Thyroid gland (tissue), 4 donors: ENCODE results near the gene BPHL. TPM values are rescaled to one million over a fixed set of nuclear protein-coding genes. Genes with fewer than 3 reads are reported as not detected.
"Not testable (repeated sequence)": the region's sequence is repeated elsewhere in the genome, so short reads cannot be mapped to it uniquely, and the experiment has no call there.

Source experiments
- DNase-seq, 2 donors: peaks; one replicate each; pipeline ENCODE4 v3.0.0-alpha.2; 2019
- H3K27ac ChIP-seq, 3 donors: fragments of 200-600 bp; sonication (generic); 1 replicate in 2 of 3; 2 replicates in 1 of 3; pipeline ENCODE4 v1.5.1; 2016 to 2019; ENCODE audit warnings: mild to moderate bottlenecking in 1 of 3, moderate library complexity in 1 of 3
- H3K27me3 ChIP-seq: fragments of 200-600 bp; sonication (generic); one replicate; pipeline ENCODE4 v1.5.1; 2019
- H3K36me3 ChIP-seq, 2 donors: fragments of 200-600 bp; sonication (generic); one replicate each; pipeline ENCODE4 v1.5.1; 2016 to 2019
- H3K4me1 ChIP-seq, 2 donors: fragments of 200-600 bp; sonication (generic); one replicate each; pipeline ENCODE4 v1.5.1; 2017 to 2019
- H3K4me3 ChIP-seq, 3 donors: fragments of 200-600 bp; sonication (generic); replicated peaks in 1 of 3; 1 replicate in 2 of 3; 2 replicates in 1 of 3; pipeline ENCODE4 v1.5.1; 2016; ENCODE audit warnings: mild to moderate bottlenecking in 1 of 3
- H3K9me3 ChIP-seq: fragments of 200-600 bp; sonication (generic); one replicate; pipeline ENCODE4 v1.5.1; 2017
- CTCF ChIP-seq, 6 experiments: fragments of 200-600 bp in 3 of 6; fragments of 450-650 bp in 3 of 6; sonication (generic) in 3 of 6; IDR thresholded peaks; one replicate each; pipeline ENCODE4 v1.5.1; 2016 to 2019; ENCODE audit warnings: antibody characterized with exemption in 6 of 6, mild to moderate bottlenecking in 2 of 6, inconsistent platforms in 1 of 6, moderate library complexity in 1 of 6
- POLR2A ChIP-seq, 2 donors: fragments of 450-650 bp; IDR thresholded peaks; one replicate each; pipeline ENCODE4 v1.6.1; 2017; ENCODE audit warnings: antibody characterized with exemption in 2 of 2, mild to moderate bottlenecking in 2 of 2, moderate library complexity in 1 of 2
- WGBS, 2 donors: methylation state at CpG; one replicate each; pipeline ENCODE4 v1.1.5; 2017; 5-methylcytosine and 5-hydroxymethylcytosine counted together
- intact Hi-C: fragments of 100-400 bp; cut with DNase I; formaldehyde crosslinking; loops from one replicate; pipeline ENCODE4 v1.15.1; 2023
- total RNA-seq, 4 donors: library from RNA; depleted of rRNA; stranded (reverse); fragments of >200 nt; gene quantifications; one replicate each; pipeline ENCODE4 v1.2.3, GENCODE V29; 2016

Gene BPHL
- total RNA-seq, 4 donors from 2014 or later: 8.6 to 17.5 (median 11.9) TPM

GRCh38 chr6:3164388-3164787 is 45.9 kb downstream of the BPHL start:
- no peaks in the 10 kb centered on the region for H3K36me3 ChIP-seq
- H3K4me1 ChIP-seq: peaks cover 3 to 4% of the 10 kb centered on the region in 2 donors
- intact Hi-C loops: no loop called here
- no peak for DNase-seq
- no peak overlapping the region for H3K27ac ChIP-seq
- no peak for TF ChIP-seq CTCF (IDR thresholded peaks at IDR 0.05)
- TF ChIP-seq POLR2A (IDR thresholded peaks at IDR 0.05): no peak
- no peaks in the 10 kb centered on the region for H3K27me3 ChIP-seq
- H3K9me3 ChIP-seq: no peaks in the 10 kb centered on the region
- WGBS, 2 donors: 91 to 94% methylated on average over 6 of the region's 6 CpGs
- no peak overlapping the region for H3K4me3 ChIP-seq

- Histone ChIP-seq H3K36me3 (no peaks in the 10 kb centered on the region), H3K4me1 (peaks cover 3 to 4% of the 10 kb centered on the region in 2 donors), H3K4me3 (no peak overlapping the region), H3K9me3 (no peaks in the 10 kb centered on the region), H3K27ac (no peak overlapping the region), H3K27me3 (no peaks in the 10 kb centered on the region)
- no peak for DNase-seq
- intact Hi-C loops: no loop called here
- no peak for TF ChIP-seq CTCF (IDR thresholded peaks at IDR 0.05)
- TF ChIP-seq POLR2A (IDR thresholded peaks at IDR 0.05): no peak
- 77 to 83% methylated on average over 7 of the region's 7 CpGs for WGBS, 2 donors
Measured at GRCh38 chr6:3165631-3166534, 47.4 kb downstream of the BPHL start.

- DNase-seq, H3K9me3 ChIP-seq, intact Hi-C loops, H3K27ac ChIP-seq, H3K27me3 ChIP-seq, H3K4me1 ChIP-seq, H3K4me3 ChIP-seq, H3K36me3 ChIP-seq: not testable (repeated sequence)
- WGBS, 2 donors: 90 to 93% methylated on average over 10 of the region's 10 CpGs
Measured at GRCh38 chr6:3166535-3167225, 48.2 kb downstream of the BPHL start.

GRCh38 chr6:3168046-3168445 is 49.5 kb downstream of the BPHL start:
- H3K4me3 ChIP-seq, DNase-seq, H3K27me3 ChIP-seq, intact Hi-C loops, H3K4me1 ChIP-seq, H3K27ac ChIP-seq, H3K36me3 ChIP-seq, H3K9me3 ChIP-seq: not testable (repeated sequence)
- whole genome bisulfite sequencing, 2 donors: 96% methylated on average over 10 of the region's 10 CpGs

- intact Hi-C loops: not testable (repeated sequence)
Measured at GRCh38 chr6:3170676-3171075, 52.2 kb downstream of the BPHL start.

GRCh38 chr6:3171313-3172175 is 53.0 kb downstream of the BPHL start:
- WGBS, 2 donors: 87 to 89% methylated on average over 17 of the region's 17 CpGs
- H3K36me3 ChIP-seq, H3K27me3 ChIP-seq, DNase-seq, H3K4me3 ChIP-seq, H3K27ac ChIP-seq, H3K9me3 ChIP-seq, intact Hi-C loops: not testable (repeated sequence)
- H3K4me1 ChIP-seq: peaks cover 10 to 13% of the 10 kb centered on the region in 2 donors

More at GRCh38 chr6:3170676-3171075, 52.2 kb downstream of the BPHL start:
- not testable (repeated sequence) for H3K9me3 ChIP-seq, DNase-seq, H3K4me1 ChIP-seq, H3K36me3 ChIP-seq, H3K27ac ChIP-seq, H3K4me3 ChIP-seq, H3K27me3 ChIP-seq
- WGBS, 2 donors: 92 to 96% methylated on average over 14 to 20 of the region's 24 CpGs

GRCh38 chr6:3172789-3173188 is 54.3 kb downstream of the BPHL start:
- H3K27ac ChIP-seq, H3K9me3 ChIP-seq, H3K4me3 ChIP-seq, DNase-seq, H3K36me3 ChIP-seq, intact Hi-C loops, H3K27me3 ChIP-seq: not testable (repeated sequence)
- 95 to 97% methylated on average over 4 of the region's 4 CpGs for WGBS, 2 donors
- peaks cover 10 to 13% of the 10 kb centered on the region in 2 donors for H3K4me1 ChIP-seq

GRCh38 chr6:3173636-3174089 is 55.2 kb downstream of the BPHL start:
- H3K36me3 ChIP-seq, H3K9me3 ChIP-seq, H3K27me3 ChIP-seq, DNase-seq, intact Hi-C loops, H3K4me3 ChIP-seq, H3K27ac ChIP-seq: not testable (repeated sequence)
- 95 to 96% methylated on average over 11 of the region's 11 CpGs for WGBS, 2 donors
- peaks cover 15 to 19% of the 10 kb centered on the region in 2 donors for H3K4me1 ChIP-seq
